SIG-M5 treated with dmso at 0.1 percent for 504 hours (cell line): ENCODE data around the gene COPE.

Experiments
- DNase-seq: peaks from one replicate; lab custom pipeline; 2025; ENCODE audit not compliant: unreplicated experiment; lab: John Stamatoyannopoulos, UW

The COPE gene

GRCh38 chr19:18895038-18895823, 24.0 kb downstream of the COPE start:
- peak; percentile 28 for DNase-seq

- DNase-seq = no peak
Observed at GRCh38 chr19:18894254-18895037, 24.7 kb downstream of the COPE start.

- DNase-seq = no peak
Observed at GRCh38 chr19:18893587-18894253, 25.5 kb downstream of the COPE start.

DNA sequence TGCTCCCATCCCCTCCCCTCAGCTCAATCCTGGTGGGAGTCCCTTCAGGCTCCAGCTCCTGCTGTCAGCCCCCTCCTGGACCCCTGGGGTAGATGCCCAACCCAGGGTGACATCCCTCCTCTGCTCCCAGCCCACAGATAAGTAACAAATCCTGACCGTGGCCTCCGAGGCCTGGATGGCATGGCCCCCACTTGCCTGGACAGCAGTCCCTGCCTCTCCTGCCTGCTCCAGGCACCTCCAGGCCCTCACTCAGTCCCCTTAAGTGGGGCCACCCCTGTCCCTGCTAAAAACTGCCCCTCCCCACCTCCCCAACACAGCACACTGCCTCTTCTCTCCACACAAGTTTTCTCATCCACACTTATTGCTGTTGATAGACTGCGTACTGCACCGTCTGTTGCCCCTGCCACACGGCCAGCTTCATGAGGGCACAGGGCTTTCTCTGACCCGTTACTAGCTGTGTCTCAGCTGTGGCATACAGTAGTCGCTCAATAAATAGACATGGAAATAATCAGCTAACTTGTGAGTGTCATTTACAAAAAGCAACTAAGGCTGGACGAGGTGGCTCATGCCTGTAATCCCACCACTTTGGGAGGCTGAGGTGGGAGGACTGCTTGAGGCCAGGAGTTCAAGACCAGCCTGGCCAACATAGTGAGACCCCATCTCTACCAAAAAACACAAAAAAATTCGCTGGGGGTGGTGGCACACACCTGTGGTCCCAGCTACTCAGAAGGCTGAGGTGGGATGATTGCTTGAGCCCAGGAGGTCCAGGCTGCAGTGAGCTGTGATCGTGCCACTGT, 29.0 kb downstream of the COPE start:
- no peak for DNase-seq

GRCh38 chr19:18886972-18887371, 32.2 kb downstream of the COPE start:
- DNase-seq = no peak

DNA sequence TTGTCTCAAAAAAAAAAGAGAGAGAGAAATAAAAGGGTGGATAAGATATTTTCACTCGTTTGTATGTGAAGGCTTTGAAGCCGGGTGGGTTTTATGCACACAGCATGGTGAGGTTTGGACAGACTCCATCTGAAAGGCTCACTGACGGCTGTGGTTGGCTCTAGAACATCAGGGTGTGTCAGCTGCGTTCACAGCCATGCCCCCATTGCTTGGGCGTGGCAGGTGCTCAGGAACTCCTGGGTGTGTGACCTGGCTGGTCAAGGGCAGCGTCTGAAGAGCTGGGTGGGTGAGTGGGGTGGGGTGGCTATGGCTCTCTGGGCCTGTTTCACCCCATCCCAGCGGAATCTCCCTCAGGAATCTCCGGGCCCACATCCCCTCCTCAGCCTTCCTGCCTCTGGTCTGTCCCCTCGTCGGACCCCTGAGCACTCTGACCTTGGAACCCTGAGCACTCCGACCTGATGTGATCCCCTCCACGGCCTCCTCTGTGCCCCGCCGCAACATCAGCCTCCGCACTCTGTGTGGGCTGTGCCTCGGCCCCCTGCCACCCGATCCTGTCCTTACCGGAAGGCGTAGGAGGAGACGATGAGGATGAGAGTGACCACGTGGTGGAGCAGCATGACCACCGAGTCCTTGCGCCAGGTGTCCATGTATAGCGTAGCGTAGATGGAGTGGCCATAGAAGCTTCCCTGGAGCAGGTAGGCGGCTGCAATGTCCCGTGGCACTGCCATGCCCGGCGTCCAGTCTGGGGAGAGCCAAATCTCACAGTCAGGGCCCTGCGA, 35.5 kb downstream of the COPE start:
- no peak for DNase-seq

DNA sequence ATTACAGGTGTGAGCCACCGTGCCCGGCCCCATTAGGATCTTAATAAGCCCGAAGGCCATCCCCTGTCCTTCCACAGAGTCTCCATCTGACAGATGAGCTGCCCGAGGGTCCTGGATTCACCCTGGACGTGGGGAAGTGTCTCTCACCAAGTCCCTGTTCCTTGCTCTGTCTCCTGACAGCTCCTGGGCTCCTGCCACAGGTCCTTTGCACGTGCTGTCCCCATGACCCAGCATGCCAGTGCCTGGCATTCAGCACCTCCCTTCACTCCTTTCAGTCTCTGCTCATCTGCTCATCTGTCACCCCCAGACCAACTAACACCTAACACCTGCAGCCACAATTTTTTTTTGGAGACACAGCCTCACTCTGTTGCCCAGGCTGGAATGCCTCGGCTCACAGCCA, 37.7 kb downstream of the COPE start:
- no peak for DNase-seq

GRCh38 chr19:18879579-18880373, 39.4 kb downstream of the COPE start:
- peak; percentile 45 for DNase-seq

DNA sequence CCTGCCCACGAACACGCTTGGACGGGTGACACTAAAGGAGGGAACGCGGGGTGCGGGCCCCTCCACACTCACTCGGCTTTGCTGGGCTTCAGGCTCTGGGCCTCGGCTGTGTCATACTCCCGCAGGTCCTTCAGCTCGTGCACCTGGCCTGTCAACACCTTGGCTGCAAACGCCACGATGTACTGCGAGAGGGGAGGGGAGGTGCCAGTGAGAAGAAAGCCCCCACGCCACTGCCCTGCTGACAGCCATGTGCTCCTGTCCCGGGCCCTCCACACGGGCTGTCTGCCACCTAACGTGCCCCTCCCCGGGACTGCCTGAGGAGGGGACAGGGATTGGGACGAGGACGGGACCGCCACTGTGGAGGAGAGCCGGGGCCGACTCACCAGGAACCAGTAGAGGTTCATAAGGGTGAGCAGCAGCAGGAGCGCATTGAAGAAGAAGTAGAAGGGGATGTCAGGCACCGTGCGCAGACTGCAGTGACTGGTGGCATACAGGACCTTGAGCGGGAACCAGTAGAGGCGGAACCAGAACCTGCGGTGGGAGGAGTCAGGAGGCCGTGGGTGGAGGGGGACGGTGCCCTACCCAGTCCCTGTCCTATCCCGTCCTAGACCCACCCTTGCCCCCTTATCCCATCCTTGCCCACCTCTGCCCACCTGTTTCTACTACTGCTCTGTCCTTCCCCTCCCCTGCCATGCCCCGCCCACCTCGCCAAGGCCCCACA, 40.2 kb downstream of the COPE start:
- no peak for DNase-seq

GRCh38 chr19:18878058-18878797, 41.0 kb downstream of the COPE start:
- no peak for DNase-seq

DNA sequence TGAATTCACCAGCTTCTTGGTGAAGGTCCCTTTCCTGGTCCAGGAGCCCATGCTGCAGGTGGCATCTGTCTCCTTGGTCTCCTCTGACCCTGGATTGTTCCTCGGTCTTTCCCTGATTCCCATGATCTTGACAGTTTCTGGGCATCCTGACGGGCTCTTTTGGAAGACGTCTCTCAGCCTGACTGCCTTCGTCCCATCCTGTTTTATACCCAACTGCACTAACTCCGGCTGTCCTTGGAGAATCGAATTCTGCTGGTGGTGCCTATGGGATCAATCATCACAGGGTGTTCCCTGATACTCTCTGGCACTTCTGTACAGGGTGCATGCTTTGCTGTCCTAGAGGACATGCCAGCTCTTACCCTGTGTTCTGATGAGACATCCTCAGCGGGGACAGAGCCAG, 42.3 kb downstream of the COPE start:
- DNase-seq = no peak

- no peak for DNase-seq
Observed at GRCh38 chr19:18875726-18876125, 43.5 kb downstream of the COPE start.

- DNase-seq = no peak
Observed at GRCh38 chr19:18871543-18871942, 47.6 kb downstream of the COPE start.

DNA sequence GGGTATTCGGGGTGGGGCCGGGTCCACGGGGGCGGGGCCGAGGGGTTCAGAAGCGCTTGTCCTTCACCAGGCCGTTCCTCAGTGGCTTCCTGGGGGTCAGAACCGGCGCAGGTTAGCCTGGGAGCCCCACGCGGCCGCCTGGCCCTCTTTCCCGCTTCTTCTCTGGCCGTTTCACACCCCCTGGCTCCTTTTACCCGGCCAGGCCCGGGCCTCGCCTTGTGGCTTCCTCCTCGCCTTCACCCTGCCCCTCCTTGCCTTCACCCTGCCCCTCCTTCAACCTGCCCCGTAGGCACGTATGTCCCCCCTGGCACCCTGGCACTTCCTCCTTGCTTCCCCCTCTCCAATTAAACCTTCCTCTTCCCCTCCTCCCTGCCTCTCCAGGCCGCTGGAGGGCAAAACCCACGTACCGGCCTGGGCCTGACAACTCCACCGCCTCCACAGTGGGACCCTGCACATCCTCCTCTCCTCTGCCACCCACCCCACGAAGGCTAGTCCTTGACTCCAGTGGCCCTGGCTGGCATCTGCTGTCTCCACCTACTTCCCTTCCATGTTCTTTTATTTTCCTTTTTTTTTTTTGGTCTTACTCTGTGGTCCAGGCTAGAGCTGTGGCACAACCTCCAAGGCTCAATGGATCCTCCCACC, 48.5 kb downstream of the COPE start:
- DNase-seq = no peak

GRCh38 chr19:18869781-18870530, 49.2 kb downstream of the COPE start:
- no peak for DNase-seq

DNA sequence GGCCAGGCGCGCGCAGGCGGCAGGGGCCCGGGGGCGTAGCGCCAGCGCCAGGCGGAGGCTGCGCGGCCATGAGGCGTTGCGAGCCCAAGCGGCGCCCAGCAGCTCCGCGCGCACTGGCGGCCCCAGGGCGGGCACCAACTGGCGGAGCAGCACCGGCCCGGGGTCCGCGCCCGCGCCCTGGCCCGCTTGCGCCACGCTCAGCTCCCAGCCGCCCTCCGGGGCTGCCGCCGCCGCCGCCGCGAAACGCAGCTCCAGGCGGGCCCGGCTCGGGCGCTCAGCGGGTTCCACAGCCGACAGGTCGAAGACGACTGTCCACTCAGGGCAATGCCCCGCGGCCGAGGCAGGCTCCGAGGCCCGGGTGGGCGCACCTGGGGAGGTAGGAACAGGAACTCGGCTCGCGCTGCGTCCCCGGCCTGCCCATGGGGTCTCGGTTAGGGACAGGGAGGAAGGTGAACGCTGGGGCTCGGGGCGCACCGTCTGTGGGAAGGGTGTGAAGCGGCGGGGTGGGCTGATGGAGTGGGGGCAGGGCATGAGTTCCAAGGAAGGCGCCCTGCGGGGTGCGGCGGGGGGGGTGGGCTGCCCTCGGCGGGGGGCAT, 50.1 kb downstream of the COPE start:
- DNase-seq = no peak
